ENCODE data around the gene SP9.
A peak's percentile ranks its signal among the peaks of the same experiment; 100 is the strongest.

Gene SP9

DNA sequence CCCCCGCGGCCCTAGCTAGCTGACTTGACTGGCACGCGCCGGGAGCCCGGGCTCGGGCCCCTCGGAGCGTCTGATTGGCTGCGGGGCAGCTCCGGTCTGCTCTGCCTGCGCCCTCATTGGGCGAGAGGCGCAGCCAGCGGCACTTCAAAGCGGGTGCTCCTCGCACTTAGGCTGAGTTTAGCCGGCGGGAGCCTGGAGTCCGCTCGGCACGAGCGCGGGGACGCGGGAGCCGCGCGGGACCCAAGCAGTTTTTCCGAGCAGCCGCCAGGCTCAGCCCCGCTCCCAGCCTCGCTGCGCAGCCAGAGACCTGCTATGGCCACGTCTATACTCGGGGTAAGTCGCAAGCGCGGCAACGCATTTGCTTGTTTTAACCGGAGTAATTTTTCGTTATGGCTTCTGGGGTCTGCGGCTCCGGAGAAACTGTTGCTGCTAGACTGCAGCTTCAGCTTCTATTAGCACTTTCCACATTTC is at the start of gene SP9:
SP9 (plus strand) TSS at position 174 of the 471 bp plus-strand sequence; CDS start at position 313, 139 bp downstream.
- H3K4me3 ChIP-seq (ENCODE audit: low read length): peak within 1 kb of the TSS; percentile 15; the same call in 1 of the 2 replicates
- peaks cover 59% of the 10 kb centered on the region for H3K27me3 ChIP-seq (ENCODE audit: control insufficient read depth, insufficient read depth, low read length)

DNA sequence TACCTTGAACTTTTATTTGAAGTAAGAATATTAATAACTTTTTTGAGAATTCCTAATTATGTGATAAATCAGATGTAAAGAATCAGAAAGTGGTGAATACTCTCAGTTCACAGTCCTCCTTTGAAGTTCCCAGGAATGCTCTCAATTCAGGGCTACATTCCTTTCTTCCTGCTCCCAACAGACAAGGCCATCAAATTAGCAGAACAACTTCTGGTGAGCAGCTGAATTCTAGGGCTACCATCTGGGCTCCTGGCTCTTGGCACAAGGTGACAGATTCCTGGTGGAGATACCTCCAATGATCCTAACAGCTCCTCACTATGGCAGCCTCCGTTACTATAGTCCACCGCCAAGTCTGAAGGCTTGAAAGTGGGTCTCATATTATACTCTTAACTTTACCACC is 48.6 kb upstream of the SP9 start:
- no peak overlapping the region for H3K4me3 ChIP-seq (ENCODE audit: low read length)
- no peaks in the 10 kb centered on the region for H3K27me3 ChIP-seq (ENCODE audit: control insufficient read depth, insufficient read depth, low read length)
- H3K36me3 ChIP-seq (ENCODE audit: control insufficient read depth, insufficient read depth, low read length): no peaks in the 10 kb centered on the region
- H3K4me1 ChIP-seq (ENCODE audit: control insufficient read depth, insufficient read depth, low read length): no peaks in the 10 kb centered on the region
- DNase-seq (ENCODE audit: low read depth, low spot score): no peak
- no CpG with 5 or more reads among the region's 2 CpGs for WGBS (ENCODE audit: insufficient coverage, insufficient read length)
- no peaks in the 10 kb centered on the region for H3K9me3 ChIP-seq (ENCODE audit: control insufficient read depth, insufficient read depth, low read length)
- no peak overlapping the region for H3K27ac ChIP-seq (ENCODE audit: low read length)

More for the DNA sequence above, at the start of gene SP9:
- no peak for DNase-seq (ENCODE audit: low read depth, low spot score)
- no peak within 1 kb of the TSS for H3K27ac ChIP-seq (ENCODE audit: low read length)
- no CpG with 5 or more reads among the region's 44 CpGs for WGBS (ENCODE audit: insufficient coverage, insufficient read length)
- H3K9me3 ChIP-seq (ENCODE audit: control insufficient read depth, insufficient read depth, low read length): no peaks in the 10 kb centered on the region
- H3K4me1 ChIP-seq (ENCODE audit: control insufficient read depth, insufficient read depth, low read length): peaks cover 12% of the 10 kb centered on the region
- H3K36me3 ChIP-seq (ENCODE audit: control insufficient read depth, insufficient read depth, low read length): no peaks in the 10 kb centered on the region

DNA sequence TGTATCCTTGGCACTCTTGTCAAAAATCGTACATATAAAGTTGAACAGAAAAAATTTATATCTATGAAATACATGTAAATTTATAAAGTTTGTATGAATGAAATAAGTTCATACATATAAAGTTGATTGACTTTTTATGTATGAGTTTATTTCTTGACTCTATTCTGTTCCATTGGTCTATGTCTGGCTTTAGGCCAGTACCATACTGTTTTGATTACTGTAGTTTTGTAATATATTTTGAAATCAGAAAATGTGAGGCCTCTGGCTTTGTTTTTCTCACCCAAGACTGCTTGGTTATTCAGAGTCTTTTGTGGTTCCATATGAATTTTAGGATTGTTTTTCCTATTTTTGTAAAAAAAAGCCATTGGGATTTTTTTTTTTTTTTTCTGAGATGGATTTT is 41.8 kb upstream of the SP9 start:
- no peak for DNase-seq (ENCODE audit: low read depth, low spot score)
- Histone ChIP-seq H3K4me1 (ENCODE audit: control insufficient read depth, insufficient read depth, low read length) (no peaks in the 10 kb centered on the region), H3K27ac (ENCODE audit: low read length) (no peak overlapping the region), H3K27me3 (ENCODE audit: control insufficient read depth, insufficient read depth, low read length) (no peaks in the 10 kb centered on the region), H3K36me3 (ENCODE audit: control insufficient read depth, insufficient read depth, low read length) (no peaks in the 10 kb centered on the region), H3K9me3 (ENCODE audit: control insufficient read depth, insufficient read depth, low read length) (no peaks in the 10 kb centered on the region), H3K4me3 (ENCODE audit: low read length) (no peak overlapping the region)
- WGBS (ENCODE audit: insufficient coverage, insufficient read length): no CpG with 5 or more reads among the region's 1 CpG

DNA sequence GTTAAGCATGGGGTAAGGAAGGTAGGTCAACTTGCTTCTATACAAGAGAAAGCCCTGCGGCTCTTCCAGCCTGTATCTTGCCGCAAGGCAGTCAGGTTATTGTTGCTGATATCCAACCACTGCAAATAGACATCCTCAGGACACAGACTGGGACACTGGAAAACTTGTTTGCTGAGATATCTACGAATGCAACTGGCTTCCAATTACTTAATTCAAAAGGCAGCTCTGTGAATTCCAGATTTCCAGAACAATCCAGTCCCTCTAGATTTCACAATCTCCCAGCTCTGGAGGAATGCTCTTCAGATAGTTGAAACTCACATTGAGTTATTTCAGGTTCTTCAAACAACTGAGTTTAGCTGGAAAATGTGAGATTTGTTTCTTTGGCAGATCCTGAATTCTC is 34.6 kb upstream of the SP9 start:
- Histone ChIP-seq H3K36me3 (ENCODE audit: control insufficient read depth, insufficient read depth, low read length) (no peaks in the 10 kb centered on the region), H3K4me3 (ENCODE audit: low read length) (no peak overlapping the region), H3K27me3 (ENCODE audit: control insufficient read depth, insufficient read depth, low read length) (no peaks in the 10 kb centered on the region), H3K27ac (ENCODE audit: low read length) (no peak overlapping the region), H3K4me1 (ENCODE audit: control insufficient read depth, insufficient read depth, low read length) (no peaks in the 10 kb centered on the region), H3K9me3 (ENCODE audit: control insufficient read depth, insufficient read depth, low read length) (no peaks in the 10 kb centered on the region)
- DNase-seq (ENCODE audit: low read depth, low spot score): no peak
- WGBS (ENCODE audit: insufficient coverage, insufficient read length): no CpG with 5 or more reads among the region's 3 CpGs

DNA sequence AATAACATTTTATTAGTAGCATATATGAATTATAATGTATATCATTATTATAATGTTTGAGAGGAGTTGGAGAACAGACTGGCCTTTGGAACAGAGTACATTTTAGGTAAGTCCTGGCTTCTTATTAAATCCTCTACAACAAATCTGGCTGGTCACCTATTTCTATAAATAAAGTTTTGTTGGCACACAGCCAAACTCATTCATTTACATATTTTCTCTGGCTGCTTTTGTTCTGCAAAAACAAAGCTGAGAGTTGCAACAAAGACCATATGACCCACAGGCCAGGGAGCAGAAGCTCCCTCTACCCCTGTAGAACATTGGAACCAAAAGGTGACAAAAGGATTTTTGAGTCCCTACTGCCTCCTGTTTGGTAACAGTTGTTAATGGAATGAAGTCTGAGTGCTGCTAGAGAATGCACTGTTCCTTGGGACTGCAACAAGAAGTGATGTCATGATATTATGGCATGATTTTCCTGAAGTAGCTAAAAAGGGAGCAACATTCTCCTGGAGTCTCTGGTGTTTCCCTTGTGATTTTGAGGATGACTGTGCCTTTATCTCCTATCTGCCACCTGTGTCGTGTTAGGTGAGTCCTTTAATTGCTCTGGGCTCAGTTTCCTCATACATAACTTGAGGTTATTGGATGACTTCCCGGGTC is 22.0 kb upstream of the SP9 start:
- Histone ChIP-seq H3K4me1 (ENCODE audit: control insufficient read depth, insufficient read depth, low read length) (no peaks in the 10 kb centered on the region; the same call in 1 of the 2 replicates), H3K36me3 (ENCODE audit: control insufficient read depth, insufficient read depth, low read length) (no peaks in the 10 kb centered on the region), H3K9me3 (ENCODE audit: control insufficient read depth, insufficient read depth, low read length) (no peaks in the 10 kb centered on the region), H3K27me3 (ENCODE audit: control insufficient read depth, insufficient read depth, low read length) (no peaks in the 10 kb centered on the region), H3K4me3 (ENCODE audit: low read length) (no peak overlapping the region), H3K27ac (ENCODE audit: low read length) (no peak overlapping the region)
- DNase-seq (ENCODE audit: low read depth, low spot score): no peak
- WGBS (ENCODE audit: insufficient coverage, insufficient read length): no CpG with 5 or more reads among the region's 2 CpGs

DNA sequence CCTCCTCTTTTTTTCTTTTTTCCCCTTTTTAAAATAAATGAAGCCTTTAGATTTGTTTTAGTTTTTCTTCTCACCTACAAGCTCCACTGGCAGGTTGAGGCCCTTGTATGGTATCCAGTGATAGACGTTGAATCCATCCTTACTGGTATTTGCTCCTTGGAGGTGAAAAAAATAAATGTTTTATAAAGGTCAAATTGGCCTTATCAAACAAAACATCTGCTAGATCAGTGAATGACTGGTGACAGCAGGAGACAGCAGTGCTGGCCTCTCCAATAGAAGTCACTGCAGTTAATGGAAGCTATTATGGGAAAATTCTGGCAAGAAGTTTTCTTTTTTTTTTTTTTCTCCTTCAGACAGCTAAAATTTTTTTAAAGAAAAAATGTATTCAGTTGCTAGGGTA is 12.6 kb upstream of the SP9 start:
- Histone ChIP-seq H3K9me3 (ENCODE audit: control insufficient read depth, insufficient read depth, low read length) (no peaks in the 10 kb centered on the region), H3K27me3 (ENCODE audit: control insufficient read depth, insufficient read depth, low read length) (peaks cover 9% of the 10 kb centered on the region), H3K36me3 (ENCODE audit: control insufficient read depth, insufficient read depth, low read length) (no peaks in the 10 kb centered on the region), H3K4me1 (ENCODE audit: control insufficient read depth, insufficient read depth, low read length) (no peaks in the 10 kb centered on the region; the same call in 1 of the 2 replicates), H3K4me3 (ENCODE audit: low read length) (no peak overlapping the region), H3K27ac (ENCODE audit: low read length) (no peak overlapping the region)
- no CpG with 5 or more reads among the region's 1 CpG for WGBS (ENCODE audit: insufficient coverage, insufficient read length)
- DNase-seq (ENCODE audit: low read depth, low spot score): no peak

DNA sequence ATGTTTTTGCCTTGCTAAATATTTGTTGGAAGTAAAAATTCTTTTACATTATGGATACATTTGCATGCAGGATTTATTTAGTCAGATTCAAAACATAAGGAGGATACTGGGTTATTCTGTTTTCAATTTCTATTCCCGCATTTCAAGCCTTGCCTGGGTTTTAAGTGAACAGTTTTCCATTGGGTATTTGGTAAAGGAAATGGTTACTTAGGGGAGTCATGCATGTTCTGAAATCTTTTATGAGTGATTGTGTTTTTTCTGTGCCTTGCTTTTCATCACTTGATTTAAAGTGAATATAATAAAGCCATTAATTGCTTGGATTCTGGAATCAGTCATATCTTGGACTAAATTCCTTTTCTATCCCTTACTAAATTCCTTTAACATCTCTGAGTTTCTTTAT is 12.0 kb upstream of the SP9 start:
- Histone ChIP-seq H3K4me3 (ENCODE audit: low read length) (no peak overlapping the region), H3K4me1 (ENCODE audit: control insufficient read depth, insufficient read depth, low read length) (peaks cover under 1% of the 10 kb centered on the region; the same call in 1 of the 2 replicates), H3K27me3 (ENCODE audit: control insufficient read depth, insufficient read depth, low read length) (peaks cover 15% of the 10 kb centered on the region), H3K27ac (ENCODE audit: low read length) (no peak overlapping the region), H3K9me3 (ENCODE audit: control insufficient read depth, insufficient read depth, low read length) (no peaks in the 10 kb centered on the region), H3K36me3 (ENCODE audit: control insufficient read depth, insufficient read depth, low read length) (no peaks in the 10 kb centered on the region)
- DNase-seq (ENCODE audit: low read depth, low spot score): no peak
- WGBS (ENCODE audit: insufficient coverage, insufficient read length): no CpG with 5 or more reads among the region's 1 CpG

DNA sequence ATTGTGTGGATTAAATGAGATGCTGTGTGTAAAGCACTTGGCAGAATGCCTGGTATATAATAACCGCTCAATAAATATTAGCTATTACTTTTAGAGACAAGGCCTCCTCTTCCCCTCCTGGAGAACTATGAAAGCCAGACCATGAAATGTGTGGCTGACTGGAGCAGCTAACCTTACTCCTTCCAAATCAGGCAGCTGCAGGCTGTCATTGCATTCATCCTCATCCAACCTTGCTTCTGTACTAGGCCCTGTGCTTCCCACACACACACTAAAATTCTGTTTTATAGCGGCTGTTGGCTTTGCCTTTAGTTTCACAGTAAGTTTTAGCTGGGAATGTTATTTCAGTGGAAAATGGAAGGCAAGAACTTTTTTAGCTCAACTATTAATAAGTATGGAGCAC is 10.2 kb upstream of the SP9 start:
- Histone ChIP-seq H3K9me3 (ENCODE audit: control insufficient read depth, insufficient read depth, low read length) (no peaks in the 10 kb centered on the region), H3K27ac (ENCODE audit: low read length) (no peak overlapping the region), H3K4me1 (ENCODE audit: control insufficient read depth, insufficient read depth, low read length) (peaks cover 3% of the 10 kb centered on the region; the same call in 1 of the 2 replicates), H3K4me3 (ENCODE audit: low read length) (no peak overlapping the region), H3K27me3 (ENCODE audit: control insufficient read depth, insufficient read depth, low read length) (peaks cover 32% of the 10 kb centered on the region), H3K36me3 (ENCODE audit: control insufficient read depth, insufficient read depth, low read length) (no peaks in the 10 kb centered on the region)
- WGBS (ENCODE audit: insufficient coverage, insufficient read length): no CpG with 5 or more reads among the region's 2 CpGs
- DNase-seq (ENCODE audit: low read depth, low spot score): no peak

DNA sequence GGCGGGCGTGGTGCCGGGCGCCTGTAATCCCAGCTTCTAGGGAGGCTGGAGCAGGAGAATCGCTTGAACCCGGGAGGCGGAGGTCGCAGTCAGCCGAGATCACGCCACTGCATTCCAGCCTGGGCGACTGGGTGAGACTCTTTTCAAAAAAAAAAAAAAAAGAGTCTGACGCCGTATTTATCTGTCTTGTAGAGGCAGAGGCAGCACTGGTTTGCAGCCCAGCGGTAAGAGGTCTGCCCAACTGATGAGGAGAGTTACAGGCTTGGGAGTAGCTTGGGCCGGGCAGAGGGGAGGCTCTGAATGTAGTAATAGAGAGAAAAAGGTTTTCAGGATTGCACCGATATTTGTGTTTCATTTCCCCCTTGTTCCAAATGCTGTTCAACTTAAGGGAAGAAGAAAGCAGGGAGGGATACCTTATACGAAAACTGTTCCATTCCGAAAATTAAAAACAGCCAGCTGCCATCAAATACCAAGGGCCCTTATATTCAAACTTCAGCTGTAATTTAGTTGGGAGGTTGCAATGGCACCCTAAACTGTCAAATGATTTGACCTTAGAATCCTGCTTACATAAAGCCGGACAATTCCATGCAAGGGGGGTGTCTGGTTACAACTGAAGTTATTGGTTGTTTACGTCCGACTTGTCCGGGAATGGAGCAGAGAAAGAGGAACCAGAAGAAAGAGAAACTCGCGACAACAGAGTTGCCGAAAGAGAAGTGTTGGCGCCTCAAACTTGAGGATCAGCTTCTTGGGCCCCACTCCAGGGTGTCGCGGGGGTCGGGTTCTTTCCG is 9.2 kb upstream of the SP9 start:
- Histone ChIP-seq H3K4me1 (ENCODE audit: control insufficient read depth, insufficient read depth, low read length) (peaks cover 3% of the 10 kb centered on the region; the same call in 1 of the 2 replicates), H3K4me3 (ENCODE audit: low read length) (peak overlapping the region; percentile 77; the same call in 1 of the 2 replicates), H3K9me3 (ENCODE audit: control insufficient read depth, insufficient read depth, low read length) (no peaks in the 10 kb centered on the region), H3K27ac (ENCODE audit: low read length) (no peak overlapping the region), H3K36me3 (ENCODE audit: control insufficient read depth, insufficient read depth, low read length) (no peaks in the 10 kb centered on the region), H3K27me3 (ENCODE audit: control insufficient read depth, insufficient read depth, low read length) (peaks cover 41% of the 10 kb centered on the region)
- WGBS (ENCODE audit: insufficient coverage, insufficient read length): no CpG with 5 or more reads among the region's 30 CpGs
- no peak for DNase-seq (ENCODE audit: low read depth, low spot score)

DNA sequence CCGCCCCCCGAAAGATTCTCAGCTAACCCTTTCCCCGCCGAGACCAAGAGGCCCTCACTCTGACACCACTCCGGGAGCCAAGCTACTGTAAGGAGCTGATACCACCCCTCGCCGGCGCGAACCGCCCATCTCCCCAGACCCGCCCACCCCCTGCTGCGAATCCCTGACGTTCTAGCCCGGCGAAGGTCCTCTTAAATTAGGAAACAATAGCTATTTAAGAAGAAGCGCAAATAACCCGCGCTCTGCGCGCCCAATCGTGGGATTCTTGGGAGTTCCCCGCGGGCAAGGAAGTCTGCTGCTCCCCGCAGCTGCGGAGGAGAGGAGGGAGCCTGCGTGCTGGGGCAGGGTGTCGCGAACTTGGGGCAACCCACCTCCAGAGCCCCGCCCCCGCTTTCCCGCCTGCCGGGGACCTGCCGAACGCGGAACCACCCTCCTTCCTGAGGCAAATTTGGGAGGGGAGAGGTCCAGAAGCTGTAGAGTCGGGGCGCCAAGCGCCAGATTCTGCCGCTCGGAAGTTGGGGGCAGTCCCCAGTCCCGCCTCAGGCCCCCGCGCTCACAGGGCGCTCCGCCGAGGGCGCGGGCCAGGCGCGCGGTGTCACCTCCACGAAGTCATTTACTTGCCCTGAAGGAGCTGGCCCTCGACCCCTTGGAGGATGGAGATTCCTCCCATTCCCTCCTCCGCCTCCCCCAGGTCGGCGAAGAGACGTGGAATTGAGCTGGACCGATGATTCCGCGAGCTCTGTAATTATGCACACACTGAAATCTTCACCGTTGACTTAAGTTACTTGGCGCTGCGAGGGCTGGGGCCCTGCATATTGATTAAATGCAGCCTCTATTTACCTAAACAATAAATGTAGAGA is 8.4 kb upstream of the SP9 start:
- H3K4me1 ChIP-seq (ENCODE audit: control insufficient read depth, insufficient read depth, low read length): peaks cover 6% of the 10 kb centered on the region; the same call in 1 of the 2 replicates

More for the DNA sequence above, 8.4 kb upstream of the SP9 start:
- no CpG with 5 or more reads among the region's 63 CpGs for WGBS (ENCODE audit: insufficient coverage, insufficient read length)
- H3K27ac ChIP-seq (ENCODE audit: low read length): no peak overlapping the region
- no peaks in the 10 kb centered on the region for H3K9me3 ChIP-seq (ENCODE audit: control insufficient read depth, insufficient read depth, low read length)
- DNase-seq (ENCODE audit: low read depth, low spot score): no peak
- peaks cover 49% of the 10 kb centered on the region for H3K27me3 ChIP-seq (ENCODE audit: control insufficient read depth, insufficient read depth, low read length)
- peak overlapping the region; percentile 77; the same call in 1 of the 2 replicates for H3K4me3 ChIP-seq (ENCODE audit: low read length)
- no peaks in the 10 kb centered on the region for H3K36me3 ChIP-seq (ENCODE audit: control insufficient read depth, insufficient read depth, low read length)
